K562 treated with DMSO at 1 percent for 12 hours (cell line): ENCODE data around the gene ISOC2. TPM values are rescaled to one million over a fixed set of nuclear protein-coding genes. Genes with fewer than 3 reads are reported as not detected.

Experiments
- total RNA-seq: library from RNA; unstranded; fragments of 300-600 nt; gene quantifications from 2 replicates; pipeline ENCODE4 v1.2.3, GENCODE V29; 2022; ENCODE audit not compliant: insufficient read depth

Gene ISOC2
- 50.7 and 69.5 TPM in 2 replicates for total RNA-seq

GRCh38 chr19:55461259-55461973 is at the start of gene ISOC2:
Gene ISOC2 (minus strand): TSS chr19:55461642. CDS start chr19:55456486, 5,156 bp downstream.

GRCh38 chr19:55487924-55488687 is 26.7 kb upstream of the ISOC2 start, which contains the start of gene SSC5D:
Gene SSC5D (plus strand): TSS chr19:55488436. CDS start chr19:55488590, 154 bp downstream.

GRCh38 chr19:55484593-55485438 is 23.4 kb upstream of the ISOC2 start, which contains the start of gene NAT14:
Gene NAT14 (plus strand): TSS chr19:55485188. CDS start chr19:55485709, 521 bp downstream.

GRCh38 chr19:55476100-55476775 is 14.8 kb upstream of the ISOC2 start, which contains the start of gene ZNF628:
Gene ZNF628 (plus strand): TSS chr19:55476617. CDS start chr19:55479911, 3,294 bp downstream.

GRCh38 chr19:55464662-55465054 is 3.2 kb upstream of the ISOC2 start, which contains the start of gene C19orf85:
Gene C19orf85 (minus strand): TSS chr19:55464751. CDS start chr19:55464554, 197 bp downstream.

GRCh38 chr19:55443045-55443823 is 18.2 kb downstream of the ISOC2 start, which contains the start of gene SHISA7:
Gene SHISA7 (minus strand): TSS chr19:55443300. CDS start chr19:55442863, 437 bp downstream.

GRCh38 chr19:55407550-55407799 is 54.0 kb downstream of the ISOC2 start, which contains the start of gene UBE2S:
Gene UBE2S (minus strand): TSS chr19:55407788. CDS start chr19:55407589, 199 bp downstream.

Other genes with a start within 250 kb of the ISOC2 start
- 11.5 and 15.2 TPM in 2 replicates for gene TMEM86B, start 232.9 kb downstream of the ISOC2 start, total RNA-seq
- 46.2 and 90.6 TPM in 2 replicates for gene PPP6R1, start 202.6 kb downstream of the ISOC2 start, total RNA-seq
- 58.4 and 81.1 TPM in 2 replicates for gene HSPBP1, start 181.5 kb downstream of the ISOC2 start, total RNA-seq
- 4.5 and 10.7 TPM in 2 replicates for gene BRSK1, start 177.6 kb downstream of the ISOC2 start, total RNA-seq
- gene TMEM150B, start 136.3 kb downstream of the ISOC2 start, total RNA-seq, result 2.9 and 5.4 TPM in 2 replicates
- gene KMT5C, start 121.8 kb downstream of the ISOC2 start, total RNA-seq, result 51.9 and 64.6 TPM in 2 replicates
- 0.33 and 0.78 TPM in 2 replicates for gene COX6B2, start 106.9 kb downstream of the ISOC2 start, total RNA-seq
- not detected in 2 replicates for gene GARIN5B, start 98.4 kb downstream of the ISOC2 start, total RNA-seq
- not detected in 2 replicates for gene IL11, start 91.2 kb downstream of the ISOC2 start, total RNA-seq
- gene TMEM190, start 84.8 kb downstream of the ISOC2 start, total RNA-seq, result not detected in 2 replicates
- gene TMEM238, start 77.3 kb downstream of the ISOC2 start, total RNA-seq, result 13.7 and 15.5 TPM in 2 replicates
- 3,491 and 4,700 TPM in 2 replicates for gene RPL28, start 75.7 kb downstream of the ISOC2 start, total RNA-seq
- gene UBE2S, start 53.9 kb downstream of the ISOC2 start, total RNA-seq, result 348 and 598 TPM in 2 replicates
- 0.17 TPM in 1 of 2 replicates, not detected in the other for gene SHISA7, start 18.3 kb downstream of the ISOC2 start, total RNA-seq
- gene C19orf85, start 3.1 kb upstream of the ISOC2 start, total RNA-seq, result not detected in 2 replicates
- gene ZNF628, start 15.0 kb upstream of the ISOC2 start, total RNA-seq, result 6.1 and 15.4 TPM in 2 replicates
- gene NAT14, start 23.5 kb upstream of the ISOC2 start, total RNA-seq, result 25.8 and 60.9 TPM in 2 replicates
- 0.16 and 0.73 TPM in 2 replicates for gene SSC5D, start 26.8 kb upstream of the ISOC2 start, total RNA-seq
- gene SBK2, start 75.5 kb upstream of the ISOC2 start, total RNA-seq, result not detected in 2 replicates
- not detected in 2 replicates for gene SBK3, start 83.9 kb upstream of the ISOC2 start, total RNA-seq
- gene ZNF579, start 119.2 kb upstream of the ISOC2 start, total RNA-seq, result 10.3 and 10.8 TPM in 2 replicates
- gene FIZ1, start 137.9 kb upstream of the ISOC2 start, total RNA-seq, result 9.3 and 21.2 TPM in 2 replicates
- 35.5 and 41.6 TPM in 2 replicates for gene ZNF524, start 138.6 kb upstream of the ISOC2 start, total RNA-seq
- 21.0 and 34.2 TPM in 2 replicates for gene ZNF865, start 144.0 kb upstream of the ISOC2 start, total RNA-seq
- gene ZNF784, start 162.9 kb upstream of the ISOC2 start, total RNA-seq, result 7.7 and 8.9 TPM in 2 replicates
- gene ZNF580, start 179.4 kb upstream of the ISOC2 start, total RNA-seq, result 39.0 and 52.0 TPM in 2 replicates
- gene ZNF581, start 182.0 kb upstream of the ISOC2 start, total RNA-seq, result 52.7 and 54.9 TPM in 2 replicates
- gene CCDC106, start 186.6 kb upstream of the ISOC2 start, total RNA-seq, result 30.6 and 33.3 TPM in 2 replicates
- 112 and 145 TPM in 2 replicates for gene U2AF2, start 193.4 kb upstream of the ISOC2 start, total RNA-seq
- 95.3 and 102 TPM in 2 replicates for gene EPN1, start 213.6 kb upstream of the ISOC2 start, total RNA-seq